CD4-positive, alpha-beta T cell treated with Interferon alpha-2 for 1 hour (primary cell): ENCODE data around the gene ZNF283.

Experiments used
- DNase-seq, 2 donors: peaks; one replicate each; pipeline ENCODE4 v3.0.0-alpha.2; 2020 to 2022

ZNF283 gene

DNA sequence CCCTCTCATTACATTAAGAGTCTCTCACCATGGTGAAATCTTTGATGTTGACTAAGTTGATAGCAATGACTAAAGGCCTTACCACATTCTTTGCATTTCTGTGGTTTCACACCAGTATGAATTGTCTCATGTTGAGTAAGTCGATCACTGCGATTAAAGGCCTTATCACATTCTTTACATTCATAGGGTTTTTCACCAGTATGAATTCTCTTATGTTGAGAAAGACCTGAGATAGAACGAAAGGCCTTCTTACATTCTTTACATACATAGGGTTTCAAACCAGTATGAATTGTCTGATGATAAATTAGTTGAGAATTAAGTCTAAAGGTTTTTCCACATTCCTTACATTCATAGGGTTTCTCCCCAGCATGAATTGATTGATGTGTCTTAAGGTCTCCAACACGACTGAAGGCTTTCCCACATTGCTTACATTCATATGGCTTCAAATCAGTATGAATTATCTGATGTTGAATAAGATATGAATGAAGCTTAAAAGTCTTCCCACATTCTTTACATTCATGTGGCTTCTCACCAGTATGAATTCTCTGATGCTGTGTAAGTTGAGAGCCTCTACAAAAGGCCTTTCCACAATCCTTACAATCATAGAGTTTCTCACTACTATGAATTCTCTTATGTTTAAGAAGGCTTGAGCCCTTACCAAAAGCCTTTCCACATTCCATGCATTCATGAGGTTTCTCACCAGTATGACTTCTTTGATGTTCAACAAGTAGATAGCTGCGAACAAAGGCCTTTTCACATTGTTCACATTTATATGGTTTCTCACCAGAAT is 45.6 kb downstream of the ZNF283 start:
- DNase-seq, result no peak

GRCh38 chr19:43880483-43880882 is 53.4 kb downstream of the ZNF283 start:
- DNase-seq, result no peak

- no peak for DNase-seq
Measured at GRCh38 chr19:43883864-43884263, 56.7 kb downstream of the ZNF283 start, which contains the start of gene ZNF404. TSS of gene ZNF404 (minus strand) at chr19:43883964.

- DNase-seq, result no peak
Measured at GRCh38 chr19:43895727-43896308, 68.7 kb downstream of the ZNF283 start.
